ENCODE measurements around the gene NT5C1A. TPM values are rescaled to one million over a fixed set of nuclear protein-coding genes. Genes with fewer than 3 reads are reported as not detected.

Gene NT5C1A
- total RNA-seq, 1 experiment from 2014 or later = not detected

- DNase-seq = no peak
- H4K20me1 ChIP-seq (ENCODE audit: low read length) = no peaks in the 10 kb centered on the region
- no peak for TF ChIP-seq EZH2phosphoT487 (IDR thresholded peaks at IDR 0.05; ENCODE audit: borderline replicate concordance, low read length)
- TF ChIP-seq EZH2 (IDR thresholded peaks at IDR 0.05; ENCODE audit: low read length, unreplicated experiment) = no peak
- H3K27ac ChIP-seq (ENCODE audit: low read length) = no peak overlapping the region
- H3K27me3 ChIP-seq (ENCODE audit: low read length) = peaks cover 8% of the 10 kb centered on the region; the same call in 1 of the 2 replicates
- no peak overlapping the region for H3K4me2 ChIP-seq (ENCODE audit: low read length)
- no peak overlapping the region for H3K4me3 ChIP-seq (ENCODE audit: low read length)
- intact Hi-C loops (cut with micrococcal nuclease) = loop anchor here (5.0 kb wide), 1 partner anchor 66 kb away; no protein-coding TSS in a partner anchor
- CTCF ChIA-PET = no interaction called here
- no peaks in the 10 kb centered on the region for H3K36me3 ChIP-seq (ENCODE audit: low read depth, low read length)
- POLR2A ChIA-PET (ENCODE audit: unreplicated experiment) = no interaction called here
- H3K79me2 ChIP-seq (ENCODE audit: low read length) = no peaks in the 10 kb centered on the region
- ATAC-seq = no peak
- H3K9me2 ChIP-seq (replicated peaks; ENCODE audit: low read length) = no peaks in the 10 kb centered on the region
- no peak overlapping the region for H2AFZ ChIP-seq (ENCODE audit: low read length)
- no peak overlapping the region for H3K9ac ChIP-seq (ENCODE audit: low read length)
- H3K4me1 ChIP-seq (ENCODE audit: insufficient read depth, low read length) = no peaks in the 10 kb centered on the region
- no peaks in the 10 kb centered on the region for H3F3A ChIP-seq (ENCODE audit: low read length, unreplicated experiment)
- no peaks in the 10 kb centered on the region for H3K9me3 ChIP-seq (ENCODE audit: low read length)
- no TSS peak for BruUV-seq (replicated peaks)
Observed at GRCh38 chr1:39656391-39656790, 15.5 kb downstream of the NT5C1A start.

GRCh38 chr1:39655578-39656268 is 16.2 kb downstream of the NT5C1A start:
- ATAC-seq (no peak), DNase-seq (no peak)
- Histone ChIP-seq H3K9ac (ENCODE audit: low read length) (no peak overlapping the region), H3K4me3 (ENCODE audit: low read length) (no peak overlapping the region), H2AFZ (ENCODE audit: low read length) (no peak overlapping the region), H3K4me1 (ENCODE audit: insufficient read depth, low read length) (no peaks in the 10 kb centered on the region), H3K79me2 (ENCODE audit: low read length) (no peaks in the 10 kb centered on the region), H3F3A (ENCODE audit: low read length, unreplicated experiment) (no peaks in the 10 kb centered on the region), H3K36me3 (ENCODE audit: low read depth, low read length) (no peaks in the 10 kb centered on the region), H3K9me2 (replicated peaks; ENCODE audit: low read length) (no peaks in the 10 kb centered on the region), H4K20me1 (ENCODE audit: low read length) (no peaks in the 10 kb centered on the region), H3K9me3 (ENCODE audit: low read length) (no peaks in the 10 kb centered on the region), H3K27ac (ENCODE audit: low read length) (no peak overlapping the region), H3K4me2 (ENCODE audit: low read length) (no peak overlapping the region), H3K27me3 (ENCODE audit: low read length) (peaks cover 8% of the 10 kb centered on the region; the same call in 1 of the 2 replicates)
- ChIA-PET CTCF (no interaction called here), POLR2A (ENCODE audit: unreplicated experiment) (no interaction called here)
- intact Hi-C loops (cut with micrococcal nuclease) = loop anchor here (5.0 kb wide), 1 partner anchor 67 kb away; no protein-coding TSS in a partner anchor
- TF ChIP-seq CTCF (conservative IDR thresholded peaks at IDR 0.05; ENCODE audit: low read depth, low read length) = no peak
- TF ChIP-seq EZH2phosphoT487 (IDR thresholded peaks at IDR 0.05; ENCODE audit: borderline replicate concordance, low read length) = no peak
- no peak for TF ChIP-seq EZH2 (IDR thresholded peaks at IDR 0.05; ENCODE audit: low read length, unreplicated experiment)
- BruUV-seq (replicated peaks) = no TSS peak

- H3K9me2 ChIP-seq (replicated peaks; ENCODE audit: low read length) = no peaks in the 10 kb centered on the region
- no peaks in the 10 kb centered on the region for H4K20me1 ChIP-seq (ENCODE audit: low read length)
- H3K79me2 ChIP-seq (ENCODE audit: low read length) = no peaks in the 10 kb centered on the region
- ATAC-seq (no peak), DNase-seq (no peak)
- H3K4me3 ChIP-seq (ENCODE audit: low read length) = no peak overlapping the region
- no TSS peak for BruUV-seq (replicated peaks)
- H3F3A ChIP-seq (ENCODE audit: low read length, unreplicated experiment) = no peaks in the 10 kb centered on the region
- TF ChIP-seq CTCF (conservative IDR thresholded peaks at IDR 0.05; ENCODE audit: low read depth, low read length) (no peak), EZH2phosphoT487 (IDR thresholded peaks at IDR 0.05; ENCODE audit: borderline replicate concordance, low read length) (no peak), EZH2 (IDR thresholded peaks at IDR 0.05; ENCODE audit: low read length, unreplicated experiment) (no peak)
- CTCF ChIA-PET = interaction anchor here (2.8 kb wide), 1 partner anchor 48 kb away, joined by 46 read pairs; no protein-coding TSS in a partner anchor
- no peaks in the 10 kb centered on the region for H3K36me3 ChIP-seq (ENCODE audit: low read depth, low read length)
- no peak overlapping the region for H3K9ac ChIP-seq (ENCODE audit: low read length)
- no peak overlapping the region for H3K4me2 ChIP-seq (ENCODE audit: low read length)
- no peaks in the 10 kb centered on the region for H3K9me3 ChIP-seq (ENCODE audit: low read length)
- intact Hi-C loops (cut with micrococcal nuclease) = no loop called here
- H2AFZ ChIP-seq (ENCODE audit: low read length) = no peak overlapping the region
- no peak overlapping the region for H3K27ac ChIP-seq (ENCODE audit: low read length)
- POLR2A ChIA-PET (ENCODE audit: unreplicated experiment) = no interaction called here
- H3K4me1 ChIP-seq (ENCODE audit: insufficient read depth, low read length) = no peaks in the 10 kb centered on the region
- H3K27me3 ChIP-seq (ENCODE audit: low read length) = no peaks in the 10 kb centered on the region
Observed at GRCh38 chr1:39654291-39654690, 17.6 kb downstream of the NT5C1A start.
